GM19351 (cell line): ENCODE measurements around the gene AFAP1L1.
"Not testable (repeated sequence)": the region's sequence is repeated elsewhere in the genome, so short reads cannot be mapped to it uniquely, and the experiment has no call there.

Source experiments
- ATAC-seq: cut with Tn5 transposase; IDR thresholded peaks from one replicate; pipeline ENCODE4 v1.9.1; 2021; ENCODE audit warnings: mild to moderate bottlenecking, moderate library complexity; ENCODE audit not compliant: unreplicated experiment

The AFAP1L1 gene

GRCh38 chr5:149386166-149386565 lies 114.5 kb downstream of the AFAP1L1 start:
- ATAC-seq: no peak

- ATAC-seq: no peak
Measured at GRCh38 chr5:149387081-149387631, 115.5 kb downstream of the AFAP1L1 start.

- ATAC-seq: no peak
Measured at GRCh38 chr5:149387982-149388381, 116.3 kb downstream of the AFAP1L1 start.

- no peak for ATAC-seq
Measured at GRCh38 chr5:149388498-149389190, 117.0 kb downstream of the AFAP1L1 start.

GRCh38 chr5:149389552-149390495 lies 118.2 kb downstream of the AFAP1L1 start:
- no peak for ATAC-seq

- not testable (repeated sequence) for ATAC-seq
Measured at GRCh38 chr5:149391076-149391475, 119.4 kb downstream of the AFAP1L1 start.
